Ovary (tissue), 3 donors: ENCODE results near the gene IGHMBP2.

Experiments
- CTCF ChIP-seq, 3 donors: fragments of 450-650 bp in 2 of 3; fragments of 200-600 bp in 1 of 3; IDR thresholded peaks; one replicate each; pipeline versions ENCODE4 v1.5.1 to v1.8.0; 2016 to 2022; ENCODE audit warnings: antibody characterized with exemption in 3 of 3, mild to moderate bottlenecking in 1 of 3
- POLR2A ChIP-seq: fragments of 450-650 bp; IDR thresholded peaks from one replicate; pipeline ENCODE4 v1.6.1; 2017; ENCODE audit warnings: antibody characterized with exemption, mild to moderate bottlenecking, moderate library complexity
- donor health status: DM: no; HTN: no; CAD: no.

GRCh38 chr11:68960294-68961071 lies 56.8 kb downstream of the IGHMBP2 start:
- TF ChIP-seq POLR2A (no peak), CTCF (IDR thresholded peaks at IDR 0.05) (no peak)
